GM12864 (cell line): ENCODE results near the gene BBS5.

ENCODE experiments used
- DNase-seq: peaks from one replicate; pipeline ENCODE4 v3.0.0-alpha.2; 2011; ENCODE audit warnings: low read depth
- H3K4me3 ChIP-seq: 2 replicates; pipeline ENCODE4 v1.5.1; 2011; ENCODE audit warnings: mild to moderate bottlenecking, low read depth, low read length, control low read depth
- TF ChIP-seq, protein P1 (sequence below): IDR thresholded peaks from 2 replicates; pipeline ENCODE4 v1.5.1; 2011; ENCODE audit warnings: low read depth, mild to moderate bottlenecking, moderate library complexity, low read length, control low read depth, inconsistent platforms; ENCODE audit errors: missing control alignments

BBS5 gene

DNA sequence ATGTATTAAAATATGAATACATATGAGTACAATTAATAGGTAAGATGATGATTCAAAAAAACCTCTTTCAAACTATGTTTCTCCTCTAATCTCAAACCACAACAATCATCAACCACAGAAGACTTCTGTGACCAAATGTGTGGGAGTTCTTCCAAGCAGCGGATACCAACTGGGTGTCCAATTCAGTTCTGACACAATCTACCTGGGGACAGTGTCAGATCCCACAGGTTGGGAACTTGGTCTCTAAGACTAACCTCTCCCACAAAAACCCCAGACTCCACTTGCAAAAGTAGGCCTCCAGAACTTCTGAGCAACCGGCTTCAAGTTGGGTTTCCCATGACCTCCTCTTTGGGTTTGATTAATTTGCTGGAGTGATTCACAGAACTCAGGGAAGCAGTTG is 67.5 kb downstream of the BBS5 start:
- DNase-seq, result no peak
- TF ChIP-seq, protein P1, sequence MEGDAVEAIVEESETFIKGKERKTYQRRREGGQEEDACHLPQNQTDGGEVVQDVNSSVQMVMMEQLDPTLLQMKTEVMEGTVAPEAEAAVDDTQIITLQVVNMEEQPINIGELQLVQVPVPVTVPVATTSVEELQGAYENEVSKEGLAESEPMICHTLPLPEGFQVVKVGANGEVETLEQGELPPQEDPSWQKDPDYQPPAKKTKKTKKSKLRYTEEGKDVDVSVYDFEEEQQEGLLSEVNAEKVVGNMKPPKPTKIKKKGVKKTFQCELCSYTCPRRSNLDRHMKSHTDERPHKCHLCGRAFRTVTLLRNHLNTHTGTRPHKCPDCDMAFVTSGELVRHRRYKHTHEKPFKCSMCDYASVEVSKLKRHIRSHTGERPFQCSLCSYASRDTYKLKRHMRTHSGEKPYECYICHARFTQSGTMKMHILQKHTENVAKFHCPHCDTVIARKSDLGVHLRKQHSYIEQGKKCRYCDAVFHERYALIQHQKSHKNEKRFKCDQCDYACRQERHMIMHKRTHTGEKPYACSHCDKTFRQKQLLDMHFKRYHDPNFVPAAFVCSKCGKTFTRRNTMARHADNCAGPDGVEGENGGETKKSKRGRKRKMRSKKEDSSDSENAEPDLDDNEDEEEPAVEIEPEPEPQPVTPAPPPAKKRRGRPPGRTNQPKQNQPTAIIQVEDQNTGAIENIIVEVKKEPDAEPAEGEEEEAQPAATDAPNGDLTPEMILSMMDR, result no peak
- no peak overlapping the region for H3K4me3 ChIP-seq
